CD8-positive, alpha-beta memory T cell (primary cell): ENCODE data around the gene PGBD4. TPM values are rescaled to one million over a fixed set of nuclear protein-coding genes. Genes with fewer than 3 reads are reported as not detected.

ENCODE experiments used
- CTCF ChIA-PET: fragments of 350-600 bp; sonication (Branson Sonifier 250); formaldehyde crosslinking; loops from one replicate; lab custom pipeline; 2021; ENCODE audit warnings: antibody characterized with exemption; lab: Charles Lee
- POLR2A ChIA-PET: fragments of 350-600 bp; sonication (Branson Sonifier 250); formaldehyde crosslinking; loops from one replicate; lab custom pipeline; 2021; ENCODE audit warnings: antibody characterized with exemption; lab: Charles Lee
- DNase-seq, 5 donors: peaks; one replicate each; pipeline versions ENCODE4 v3.0.0 to v3.0.0-alpha.2; 2020 to 2022; ENCODE audit warnings: mixed read lengths in 1 of 5
- H3K27ac ChIP-seq: one replicate; pipeline ENCODE4 v1.7.0; 2013; ENCODE audit warnings: low read depth, mild to moderate bottlenecking, low read length, moderate library complexity
- H3K27me3 ChIP-seq: 2 replicates; pipeline ENCODE4 v1.7.0; 2013; ENCODE audit warnings: low read length, mild to moderate bottlenecking; ENCODE audit not compliant: insufficient read depth, poor library complexity, severe bottlenecking
- H3K36me3 ChIP-seq: 2 replicates; pipeline ENCODE4 v1.7.0; 2013; ENCODE audit warnings: mild to moderate bottlenecking, low read length, moderate library complexity; ENCODE audit not compliant: insufficient read depth
- H3K4me1 ChIP-seq: 2 replicates; pipeline ENCODE4 v1.7.0; 2013; ENCODE audit warnings: mild to moderate bottlenecking, low read length, moderate library complexity; ENCODE audit not compliant: insufficient read depth
- H3K4me3 ChIP-seq: 2 replicates; pipeline ENCODE4 v1.7.0; 2013; ENCODE audit warnings: mild to moderate bottlenecking, low read length
- H3K9me3 ChIP-seq: 2 replicates; pipeline ENCODE4 v1.7.0; 2013; ENCODE audit warnings: mild to moderate bottlenecking, low read length
- H3K27ac Mint-ChIP-seq, 8 donors: one replicate each; pipeline ENCODE4 v1.8.0; 2020 to 2021; ENCODE audit warnings: mixed read lengths in 8 of 8, mild to moderate bottlenecking in 6 of 8, inconsistent platforms in 3 of 8, moderate library complexity in 3 of 8
- H3K27me3 Mint-ChIP-seq, 2 donors: one replicate each; pipeline ENCODE4 v1.8.0; 2020 to 2021; ENCODE audit warnings: mixed read lengths in 2 of 2, mild to moderate bottlenecking in 1 of 2, moderate library complexity in 1 of 2
- H3K36me3 Mint-ChIP-seq, 3 donors: one replicate each; pipeline ENCODE4 v1.8.0; 2020 to 2021; ENCODE audit warnings: mixed read lengths in 3 of 3, inconsistent platforms in 1 of 3, mild to moderate bottlenecking in 1 of 3
- H3K4me1 Mint-ChIP-seq, 3 donors: one replicate each; pipeline ENCODE4 v1.8.0; 2020 to 2021; ENCODE audit warnings: mixed read lengths in 3 of 3, inconsistent platforms in 1 of 3, mild to moderate bottlenecking in 1 of 3
- H3K4me3 Mint-ChIP-seq, 7 donors: one replicate each; pipeline ENCODE4 v1.8.0; 2020 to 2021; ENCODE audit warnings: mixed read lengths in 7 of 7, mild to moderate bottlenecking in 6 of 7, moderate library complexity in 4 of 7, inconsistent platforms in 2 of 7
- H3K9me3 Mint-ChIP-seq, 5 donors: one replicate each; pipeline ENCODE4 v1.8.0; 2020 to 2022; ENCODE audit warnings: mixed read lengths in 5 of 5, mild to moderate bottlenecking in 3 of 5, moderate library complexity in 2 of 5, inconsistent platforms in 1 of 5
- polyA plus RNA-seq: library from polyadenylated mRNA; unstranded; fragments of 300-500 nt; fragmentation: Illumina TruSeq; gene quantifications from one replicate; pipeline ENCODE4 v1.2.3, GENCODE V29; 2021
- total RNA-seq, 2 experiments: library from RNA; stranded (reverse); gene quantifications; one replicate each; pipeline ENCODE4 v1.2.3, GENCODE V29; 2021

The PGBD4 gene
- total and polyA plus RNA-seq, 3 experiments from 2014 or later = 1.4 to 3.2 (median 2.8) TPM

- Histone ChIP-seq H3K4me1 (no peaks in the 10 kb centered on the region), H3K9me3 (no peaks in the 10 kb centered on the region), H3K27ac (no peak overlapping the region), H3K4me3 (no peak overlapping the region), H3K27me3 (no peaks in the 10 kb centered on the region), H3K36me3 (no peaks in the 10 kb centered on the region)
- no peaks in the 10 kb centered on the region for H3K9me3 Mint-ChIP-seq
- no peak overlapping the region for H3K4me3 Mint-ChIP-seq
- H3K36me3 Mint-ChIP-seq = no peaks in the 10 kb centered on the region
- ChIA-PET POLR2A (no interaction called here), CTCF (interaction anchor here (1.2 kb wide), 1 partner anchor 11 kb away, joined by 3 read pairs; no protein-coding TSS in a partner anchor)
- peaks cover 0 to 3% of the 10 kb centered on the region in 2 donors for H3K27me3 Mint-ChIP-seq
- no peak overlapping the region for H3K27ac Mint-ChIP-seq
- DNase-seq = no peak
- H3K4me1 Mint-ChIP-seq = no peaks in the 10 kb centered on the region
Measured at GRCh38 chr15:34126522-34126921, 24.6 kb downstream of the PGBD4 start.

DNA sequence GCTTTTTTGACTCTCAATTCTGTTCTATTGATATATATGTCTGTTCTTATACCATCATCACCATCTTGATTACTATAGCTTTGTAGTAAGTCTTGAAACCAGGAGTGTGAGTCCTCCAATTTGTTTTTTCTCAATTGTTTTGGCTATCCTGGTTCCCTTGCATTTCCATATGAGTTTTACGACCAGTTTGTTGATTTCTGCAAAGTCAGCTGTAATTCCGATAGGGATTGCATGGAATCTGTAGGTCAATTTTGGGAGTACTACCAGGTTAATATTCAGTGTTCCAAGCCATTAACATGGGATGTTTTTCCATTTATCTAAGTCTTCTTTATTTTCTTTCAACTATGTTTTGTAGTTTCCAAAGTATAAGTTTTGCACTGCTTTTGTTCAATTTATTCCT is 27.0 kb downstream of the PGBD4 start:
- H3K27me3 ChIP-seq = no peaks in the 10 kb centered on the region
- no peak overlapping the region for H3K27ac Mint-ChIP-seq
- no peaks in the 10 kb centered on the region for H3K36me3 Mint-ChIP-seq
- H3K4me1 Mint-ChIP-seq = no peaks in the 10 kb centered on the region
- CTCF ChIA-PET = no interaction called here
- no peak overlapping the region for H3K27ac ChIP-seq
- no peak overlapping the region for H3K4me3 Mint-ChIP-seq
- POLR2A ChIA-PET = no interaction called here
- H3K27me3 Mint-ChIP-seq = peaks cover 0 to 1% of the 10 kb centered on the region in 2 donors
- H3K9me3 Mint-ChIP-seq = no peaks in the 10 kb centered on the region
- no peaks in the 10 kb centered on the region for H3K4me1 ChIP-seq
- H3K36me3 ChIP-seq = no peaks in the 10 kb centered on the region
- DNase-seq = no peak
- H3K4me3 ChIP-seq = no peak overlapping the region
- no peaks in the 10 kb centered on the region for H3K9me3 ChIP-seq

DNA sequence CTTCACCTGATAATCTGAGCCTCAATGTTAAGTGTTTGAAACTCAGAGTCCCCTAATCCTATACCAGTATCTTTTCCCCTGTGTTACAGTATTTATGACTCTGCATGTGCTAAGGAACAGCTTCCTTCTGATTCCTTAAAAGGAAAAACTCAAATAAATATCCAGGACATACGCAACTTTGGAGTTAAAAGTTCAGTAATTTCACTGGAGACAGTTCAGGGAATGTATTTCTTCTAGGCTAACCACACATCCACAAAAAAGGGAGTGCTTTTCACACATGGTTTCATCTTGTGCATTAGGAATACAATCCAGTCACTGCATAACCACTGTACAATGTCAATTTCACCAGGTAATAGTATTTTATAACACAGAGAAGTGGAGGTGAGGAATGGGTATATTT is 31.0 kb downstream of the PGBD4 start:
- no peak overlapping the region for H3K4me3 ChIP-seq
- no peaks in the 10 kb centered on the region for H3K27me3 ChIP-seq
- no peak overlapping the region for H3K27ac ChIP-seq
- ChIA-PET POLR2A (no interaction called here), CTCF (no interaction called here)
- no peaks in the 10 kb centered on the region for H3K4me1 ChIP-seq
- no peak for DNase-seq
- H3K36me3 ChIP-seq = no peaks in the 10 kb centered on the region
- H3K4me3 Mint-ChIP-seq = no peak overlapping the region
- no peak overlapping the region for H3K27ac Mint-ChIP-seq
- no peaks in the 10 kb centered on the region for H3K9me3 Mint-ChIP-seq
- H3K27me3 Mint-ChIP-seq = no peaks in the 10 kb centered on the region
- no peaks in the 10 kb centered on the region for H3K9me3 ChIP-seq
- H3K36me3 Mint-ChIP-seq = peaks cover 0 to 2% (median 0%) of the 10 kb centered on the region in 3 donors
- no peaks in the 10 kb centered on the region for H3K4me1 Mint-ChIP-seq

DNA sequence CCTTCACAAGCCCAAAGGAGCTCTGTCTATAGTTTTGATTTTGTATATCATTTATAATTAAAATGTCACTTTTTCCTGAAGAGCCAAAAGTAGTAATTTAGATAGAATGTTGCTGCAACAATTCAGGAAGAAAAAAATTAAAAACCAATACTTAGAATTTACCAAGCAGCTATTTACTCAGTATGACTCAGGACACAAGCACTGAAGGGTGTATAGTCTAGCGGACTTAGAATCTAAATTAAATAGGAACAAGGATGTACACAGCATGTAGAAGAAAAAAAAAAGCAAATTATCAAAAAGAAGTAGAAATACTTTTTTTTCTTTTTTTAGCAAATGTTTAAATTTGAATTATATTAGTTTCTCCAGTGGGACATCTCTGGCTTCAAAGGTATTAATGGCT is 31.6 kb downstream of the PGBD4 start:
- H3K36me3 Mint-ChIP-seq = peaks cover 0 to 4% (median 0%) of the 10 kb centered on the region in 3 donors

DNA sequence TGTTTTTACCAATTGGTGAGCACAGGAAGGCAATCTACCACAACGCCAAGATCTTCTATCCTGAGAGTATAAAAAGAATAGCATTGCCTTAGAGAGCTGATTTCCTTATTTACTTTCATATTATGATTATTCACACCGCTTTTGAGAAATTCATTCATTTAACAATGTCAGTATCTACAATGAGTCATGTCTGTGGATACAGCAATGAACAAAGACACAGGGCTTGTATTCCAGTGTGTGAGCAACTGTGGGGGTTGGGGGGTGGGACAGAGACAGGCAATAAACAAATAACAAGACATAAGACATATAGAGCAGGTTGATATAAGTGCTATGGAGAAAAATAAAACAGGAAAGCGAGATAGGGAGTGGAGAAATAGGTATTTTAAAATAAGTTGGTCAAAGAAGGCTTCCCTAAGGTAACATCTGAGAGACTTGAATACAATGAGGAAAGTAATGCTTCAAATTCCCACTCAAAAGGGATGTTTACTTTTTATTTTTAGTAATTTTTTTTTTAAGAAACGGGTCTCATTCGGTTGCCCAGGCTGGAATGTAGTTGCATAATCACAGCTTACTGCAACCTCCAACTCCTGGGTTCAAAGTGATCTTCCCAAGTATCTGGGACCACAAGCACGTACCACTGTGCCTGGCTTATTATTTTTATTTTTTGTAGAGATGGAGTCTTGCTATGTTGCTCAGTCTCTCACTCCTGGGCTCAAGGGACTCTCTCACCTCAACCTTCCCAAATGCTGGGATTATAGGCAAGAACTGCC is 45.7 kb downstream of the PGBD4 start:
- no peaks in the 10 kb centered on the region for H3K27me3 ChIP-seq
- Mint-ChIP-seq H3K27ac (peak overlapping the region in 4 of 8 donors; percentile 7 to 56 (median 32)), H3K27me3 (no peaks in the 10 kb centered on the region), H3K4me1 (no peaks in the 10 kb centered on the region), H3K4me3 (no peak overlapping the region), H3K9me3 (no peaks in the 10 kb centered on the region), H3K36me3 (peaks cover 16 to 74% (median 19%) of the 10 kb centered on the region in 3 donors)
- ChIA-PET POLR2A (no interaction called here), CTCF (interaction anchor here (0.7 kb wide), 1 partner anchor 93 kb away, joined by 3 read pairs; no protein-coding TSS in a partner anchor)
- H3K36me3 ChIP-seq = no peaks in the 10 kb centered on the region
- H3K4me1 ChIP-seq = no peaks in the 10 kb centered on the region
- no peaks in the 10 kb centered on the region for H3K9me3 ChIP-seq
- no peak for DNase-seq
- H3K27ac ChIP-seq = no peak overlapping the region
- no peak overlapping the region for H3K4me3 ChIP-seq

More for the DNA sequence above, 31.6 kb downstream of the PGBD4 start:
- CTCF ChIA-PET = interaction anchor here (1.6 kb wide), 1 partner anchor 9 kb away, joined by 3 read pairs; no protein-coding TSS in a partner anchor
- POLR2A ChIA-PET = no interaction called here
- H3K9me3 ChIP-seq = no peaks in the 10 kb centered on the region
- H3K36me3 ChIP-seq = no peaks in the 10 kb centered on the region
- no peak overlapping the region for H3K4me3 ChIP-seq
- Mint-ChIP-seq H3K9me3 (no peaks in the 10 kb centered on the region), H3K27ac (no peak overlapping the region), H3K27me3 (no peaks in the 10 kb centered on the region), H3K4me1 (no peaks in the 10 kb centered on the region), H3K4me3 (no peak overlapping the region)
- H3K4me1 ChIP-seq = no peaks in the 10 kb centered on the region
- H3K27ac ChIP-seq = no peak overlapping the region
- H3K27me3 ChIP-seq = no peaks in the 10 kb centered on the region
- no peak for DNase-seq

GRCh38 chr15:34154725-34155204 is 52.9 kb downstream of the PGBD4 start:
- H3K4me1 Mint-ChIP-seq = no peaks in the 10 kb centered on the region
- peaks cover 14 to 25% (median 22%) of the 10 kb centered on the region in 5 donors for H3K9me3 Mint-ChIP-seq
- ChIA-PET CTCF (no interaction called here), POLR2A (no interaction called here)
- Histone ChIP-seq H3K36me3 (peaks cover 11% of the 10 kb centered on the region), H3K4me1 (no peaks in the 10 kb centered on the region), H3K27ac (no peak overlapping the region), H3K4me3 (no peak overlapping the region), H3K27me3 (no peaks in the 10 kb centered on the region), H3K9me3 (peaks cover 15% of the 10 kb centered on the region)
- H3K4me3 Mint-ChIP-seq = no peak overlapping the region
- H3K27ac Mint-ChIP-seq = no peak overlapping the region
- peaks cover 28 to 88% (median 65%) of the 10 kb centered on the region in 3 donors for H3K36me3 Mint-ChIP-seq
- H3K27me3 Mint-ChIP-seq = no peaks in the 10 kb centered on the region
- no peak for DNase-seq

GRCh38 chr15:34155859-34156258 is 54.0 kb downstream of the PGBD4 start:
- CTCF ChIA-PET = no interaction called here
- Histone ChIP-seq H3K4me3 (no peak overlapping the region), H3K4me1 (no peaks in the 10 kb centered on the region), H3K27ac (no peak overlapping the region), H3K36me3 (peaks cover 12% of the 10 kb centered on the region), H3K9me3 (peaks cover 17% of the 10 kb centered on the region), H3K27me3 (no peaks in the 10 kb centered on the region)
- DNase-seq = no peak
- Mint-ChIP-seq H3K4me1 (no peaks in the 10 kb centered on the region), H3K27ac (no peak overlapping the region), H3K9me3 (peaks cover 19 to 29% (median 27%) of the 10 kb centered on the region in 5 donors), H3K4me3 (no peak overlapping the region), H3K36me3 (peaks cover 36 to 88% (median 68%) of the 10 kb centered on the region in 3 donors), H3K27me3 (no peaks in the 10 kb centered on the region)
- POLR2A ChIA-PET = no interaction called here
